Panc1 (cell line): Measurements from ENCODE around the gene NEDD8.

Source experiments
- CTCF ChIP-seq: fragments of 450-650 bp; IDR thresholded peaks from 2 replicates; pipeline ENCODE4 v1.5.1; 2017; ENCODE audit warnings: mild to moderate bottlenecking
- POLR2AphosphoS5 ChIP-seq: IDR thresholded peaks from 2 replicates; pipeline ENCODE4 v1.6.1; 2012; ENCODE audit warnings: mild to moderate bottlenecking, low read depth, low read length, moderate library complexity
- TF ChIP-seq, protein P1 (sequence below), 2 experiments: IDR thresholded peaks; 2 replicates each; pipeline ENCODE4 v1.6.1; 2011 to 2012; ENCODE audit warnings: low read depth in 2 of 2, control low read depth in 1 of 2, low read length in 1 of 2, mild to moderate bottlenecking in 1 of 2, moderate library complexity in 1 of 2; ENCODE audit not compliant: insufficient read depth in 1 of 2

GRCh38 chr14:24270537-24271133 is 38.5 kb upstream of the NEDD8 start:
- no peak for TF ChIP-seq CTCF
- no peak for TF ChIP-seq POLR2AphosphoS5
- TF ChIP-seq, protein P1, sequence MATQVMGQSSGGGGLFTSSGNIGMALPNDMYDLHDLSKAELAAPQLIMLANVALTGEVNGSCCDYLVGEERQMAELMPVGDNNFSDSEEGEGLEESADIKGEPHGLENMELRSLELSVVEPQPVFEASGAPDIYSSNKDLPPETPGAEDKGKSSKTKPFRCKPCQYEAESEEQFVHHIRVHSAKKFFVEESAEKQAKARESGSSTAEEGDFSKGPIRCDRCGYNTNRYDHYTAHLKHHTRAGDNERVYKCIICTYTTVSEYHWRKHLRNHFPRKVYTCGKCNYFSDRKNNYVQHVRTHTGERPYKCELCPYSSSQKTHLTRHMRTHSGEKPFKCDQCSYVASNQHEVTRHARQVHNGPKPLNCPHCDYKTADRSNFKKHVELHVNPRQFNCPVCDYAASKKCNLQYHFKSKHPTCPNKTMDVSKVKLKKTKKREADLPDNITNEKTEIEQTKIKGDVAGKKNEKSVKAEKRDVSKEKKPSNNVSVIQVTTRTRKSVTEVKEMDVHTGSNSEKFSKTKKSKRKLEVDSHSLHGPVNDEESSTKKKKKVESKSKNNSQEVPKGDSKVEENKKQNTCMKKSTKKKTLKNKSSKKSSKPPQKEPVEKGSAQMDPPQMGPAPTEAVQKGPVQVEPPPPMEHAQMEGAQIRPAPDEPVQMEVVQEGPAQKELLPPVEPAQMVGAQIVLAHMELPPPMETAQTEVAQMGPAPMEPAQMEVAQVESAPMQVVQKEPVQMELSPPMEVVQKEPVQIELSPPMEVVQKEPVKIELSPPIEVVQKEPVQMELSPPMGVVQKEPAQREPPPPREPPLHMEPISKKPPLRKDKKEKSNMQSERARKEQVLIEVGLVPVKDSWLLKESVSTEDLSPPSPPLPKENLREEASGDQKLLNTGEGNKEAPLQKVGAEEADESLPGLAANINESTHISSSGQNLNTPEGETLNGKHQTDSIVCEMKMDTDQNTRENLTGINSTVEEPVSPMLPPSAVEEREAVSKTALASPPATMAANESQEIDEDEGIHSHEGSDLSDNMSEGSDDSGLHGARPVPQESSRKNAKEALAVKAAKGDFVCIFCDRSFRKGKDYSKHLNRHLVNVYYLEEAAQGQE (IDR thresholded peaks at IDR 0.05; ENCODE audit: insufficient read depth in 1 of 2, low read depth in 2 of 2, low read length in 1 of 2): no peak
